HG03565 (cell line): ENCODE results near the gene CYTH3.
"Not testable (repeated sequence)": the region's sequence is repeated elsewhere in the genome, so short reads cannot be mapped to it uniquely, and the experiment has no call there.

Source experiments
- ATAC-seq: cut with Tn5 transposase; IDR thresholded peaks from one replicate; pipeline ENCODE4 v1.9.1; 2021; ENCODE audit warnings: mild to moderate bottlenecking, moderate library complexity; ENCODE audit not compliant: unreplicated experiment

The CYTH3 gene

DNA sequence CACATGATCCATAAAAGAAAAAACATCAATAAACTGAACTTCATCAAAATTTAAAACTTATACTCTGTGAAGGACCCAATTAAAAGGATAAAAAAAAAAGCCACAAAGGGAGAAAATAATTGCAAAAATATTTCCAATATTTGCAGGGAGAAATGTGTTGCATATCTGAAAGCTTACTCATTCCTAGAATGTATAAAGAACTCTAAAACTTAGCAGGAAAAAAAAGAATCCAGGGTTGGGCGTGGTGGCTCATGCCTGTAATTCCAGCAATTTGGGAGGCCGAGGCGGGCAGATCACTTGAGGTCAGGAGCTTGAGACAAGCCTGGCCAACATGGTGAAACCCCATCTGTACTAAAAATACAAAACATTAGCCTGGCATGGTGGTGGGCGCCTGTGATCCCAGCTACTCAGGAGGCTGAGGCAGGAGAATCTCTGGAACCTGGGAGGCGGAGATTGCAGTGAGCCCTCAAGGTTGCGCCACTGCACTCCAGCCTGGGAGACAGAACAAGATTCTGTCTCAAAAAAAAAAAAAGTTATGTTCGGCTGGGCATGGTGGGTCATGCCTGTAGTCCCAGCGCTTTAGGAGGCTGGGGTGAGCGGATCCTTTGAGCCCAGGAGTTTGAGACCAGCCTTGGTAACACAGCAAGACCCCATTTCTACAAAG lies 11.1 kb upstream of the CYTH3 start:
- ATAC-seq, result not testable (repeated sequence)

- ATAC-seq, result no peak
Measured at GRCh38 chr7:6279937-6280336, 7.5 kb upstream of the CYTH3 start.

DNA sequence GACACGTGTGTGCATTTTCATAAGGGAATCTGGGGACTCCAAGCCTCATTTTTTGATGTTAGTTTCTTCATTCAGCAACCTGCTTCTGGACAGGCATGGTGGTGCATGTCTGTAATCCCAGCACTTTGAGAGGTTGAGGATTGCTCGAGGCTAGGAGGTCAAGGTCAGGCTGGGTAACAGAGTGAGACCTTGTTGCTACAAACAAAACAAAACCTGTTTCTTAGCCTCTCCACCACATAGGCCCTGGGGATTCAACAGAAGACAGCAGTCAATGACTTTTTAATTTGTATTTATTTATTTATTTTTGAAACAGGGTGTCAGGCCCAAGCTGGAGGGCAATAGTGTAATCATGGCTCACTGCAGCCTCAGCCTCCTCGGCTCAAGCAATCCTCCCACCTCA lies 6.9 kb upstream of the CYTH3 start:
- no peak for ATAC-seq

- no peak for ATAC-seq
Measured at GRCh38 chr7:6278749-6279310, 6.4 kb upstream of the CYTH3 start.

DNA sequence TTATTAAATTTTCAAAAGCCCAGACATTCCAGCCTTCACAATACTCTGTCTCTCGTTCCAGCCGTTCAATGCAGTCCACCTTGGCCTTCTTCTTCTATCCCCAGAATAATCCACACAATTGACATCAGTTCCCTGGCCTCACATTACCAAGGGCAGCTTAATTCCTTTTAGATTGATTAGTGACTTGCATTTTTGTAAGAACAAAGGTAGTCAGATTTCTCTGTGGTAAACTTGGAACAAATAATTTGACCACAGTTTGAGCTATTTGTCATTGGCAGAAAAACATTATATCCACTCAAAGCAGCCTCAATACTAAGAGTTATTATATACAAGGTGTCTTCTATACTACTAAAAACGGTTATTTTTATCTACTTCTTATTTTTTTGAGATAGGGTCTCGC lies 5.1 kb upstream of the CYTH3 start:
- no peak for ATAC-seq

DNA sequence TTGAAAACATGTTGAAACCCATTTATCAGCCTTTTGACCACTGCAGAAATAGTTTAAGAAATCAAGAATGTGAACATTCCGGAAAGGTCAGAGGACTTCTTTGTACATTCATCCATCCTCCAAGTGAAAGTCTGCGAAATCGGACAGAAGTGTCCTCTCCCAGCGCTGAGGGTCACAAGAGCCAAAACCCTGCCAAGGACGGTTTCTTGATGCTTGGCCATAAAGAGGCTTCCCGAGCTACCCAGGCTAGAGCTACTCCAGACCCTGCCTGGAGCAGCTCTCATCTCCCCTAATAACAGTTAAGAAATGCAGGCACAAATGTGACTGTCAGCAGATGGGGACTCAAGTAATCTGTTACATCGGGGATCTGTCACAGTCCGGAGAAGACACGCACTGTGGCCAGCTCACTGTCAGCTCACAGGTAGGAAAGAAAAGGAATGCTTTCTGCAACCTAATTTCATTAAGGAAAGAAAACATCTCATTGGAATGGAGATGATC lies 4.5 kb upstream of the CYTH3 start:
- ATAC-seq, result no peak

DNA sequence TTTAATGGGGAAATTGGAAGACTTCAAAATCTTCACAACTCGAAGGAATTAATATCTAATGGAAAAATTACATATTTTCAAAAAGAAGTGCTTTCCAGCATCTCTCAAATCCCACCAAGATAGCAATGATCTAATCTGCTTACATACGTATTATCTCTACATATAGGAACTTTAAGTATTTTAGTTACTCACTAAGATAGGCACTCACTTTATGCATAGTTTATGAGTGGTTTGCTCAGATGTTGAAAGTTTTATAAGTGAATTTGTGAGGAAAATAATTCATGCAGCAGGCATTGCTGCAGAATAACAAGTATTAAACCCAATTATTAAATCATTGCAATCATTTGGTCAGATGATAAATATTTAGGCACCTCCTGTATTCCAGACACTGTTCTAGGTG lies 2.3 kb upstream of the CYTH3 start:
- no peak for ATAC-seq

DNA sequence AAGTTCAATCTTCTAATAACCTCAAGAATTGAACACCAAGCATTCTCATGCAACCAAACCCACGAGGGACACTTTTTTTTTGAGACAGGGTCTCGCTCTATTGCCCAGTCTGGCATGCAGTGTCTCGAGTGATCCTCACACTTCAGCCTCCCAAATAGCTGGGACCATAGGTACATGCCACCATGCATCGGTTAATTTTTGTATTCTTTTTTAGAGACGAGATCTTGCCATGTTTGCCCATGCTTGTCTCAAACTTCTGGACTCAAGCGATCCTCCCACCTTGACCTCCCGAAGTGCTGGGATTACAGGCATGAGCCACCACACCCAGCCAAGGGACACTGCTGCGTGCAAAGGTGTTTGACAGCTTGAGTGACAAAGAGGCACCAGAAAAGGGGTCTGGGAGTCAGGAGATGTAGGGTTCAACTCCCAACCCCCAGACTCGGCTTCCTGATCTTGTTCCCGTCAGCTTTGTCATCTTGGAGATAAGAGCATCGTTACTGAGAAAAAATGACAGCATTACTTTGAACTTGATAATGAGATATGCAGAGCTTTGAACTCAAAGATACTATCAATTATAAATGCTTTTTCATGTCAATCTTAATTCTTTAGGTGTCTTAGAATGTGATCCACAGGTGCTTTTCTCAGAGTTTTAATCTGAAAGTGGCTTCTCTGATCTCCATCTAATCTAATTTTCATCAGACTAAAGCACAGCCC lies 1.6 kb upstream of the CYTH3 start:
- no peak for ATAC-seq

DNA sequence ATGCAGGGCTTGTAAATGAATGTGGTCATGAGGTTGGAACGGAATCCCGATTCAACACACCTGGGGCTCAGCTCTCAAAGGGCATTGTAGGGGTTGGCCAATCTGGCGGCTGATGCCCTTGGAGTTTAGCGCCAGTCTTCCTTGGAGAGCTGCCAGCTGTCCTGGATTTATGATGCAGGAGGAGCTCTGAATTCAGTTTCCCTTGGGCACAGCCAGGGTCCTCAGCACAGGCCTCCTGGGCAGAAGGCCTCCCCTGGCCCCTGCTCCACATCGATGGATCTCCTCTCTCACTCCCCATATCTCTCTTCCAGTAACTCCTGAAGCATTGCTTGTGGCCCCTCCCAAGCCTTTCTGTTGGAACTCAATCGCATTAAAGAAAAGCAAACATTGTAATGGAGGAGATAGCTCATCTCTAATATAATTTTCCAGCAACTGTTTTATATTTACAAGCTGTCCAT lies 985 bp upstream of the CYTH3 start:
- no peak for ATAC-seq

DNA sequence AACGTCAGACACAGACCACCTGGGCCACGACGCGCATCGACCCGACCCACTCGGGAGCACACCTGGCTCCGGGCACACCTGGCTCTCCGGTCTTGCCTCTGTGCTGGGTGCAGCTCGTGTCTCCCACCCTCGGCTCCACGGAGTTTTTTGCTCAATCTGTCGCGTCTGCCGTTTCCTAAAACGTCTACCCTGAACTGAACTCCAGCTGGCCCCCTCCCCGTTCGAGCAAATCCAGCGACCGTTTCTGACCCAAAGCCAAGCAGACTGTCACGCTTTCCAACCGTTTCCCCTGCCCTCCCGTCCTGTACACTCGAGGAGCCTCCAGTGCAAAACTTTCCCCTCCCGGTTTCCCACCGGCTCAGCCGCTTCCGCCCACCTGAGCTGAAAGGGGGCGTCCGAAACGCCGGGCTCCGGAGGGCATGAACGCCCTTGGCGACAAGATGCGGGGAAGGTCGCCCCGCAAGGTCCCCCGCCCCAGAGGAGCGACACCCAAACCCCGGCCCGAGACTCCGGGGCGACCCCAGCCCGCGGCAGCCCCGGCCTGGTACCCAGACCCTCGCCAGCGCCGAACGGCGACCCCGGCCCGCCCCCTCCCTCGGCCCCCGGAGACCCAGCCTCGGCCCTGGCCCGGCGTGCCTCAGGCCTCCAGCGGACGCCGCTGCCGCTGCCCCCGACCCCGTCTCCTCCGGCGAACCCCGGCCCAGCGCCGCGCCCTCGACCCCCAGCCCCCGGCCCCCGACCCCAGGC lies 557 bp downstream of the CYTH3 start:
- ATAC-seq, result no peak

DNA sequence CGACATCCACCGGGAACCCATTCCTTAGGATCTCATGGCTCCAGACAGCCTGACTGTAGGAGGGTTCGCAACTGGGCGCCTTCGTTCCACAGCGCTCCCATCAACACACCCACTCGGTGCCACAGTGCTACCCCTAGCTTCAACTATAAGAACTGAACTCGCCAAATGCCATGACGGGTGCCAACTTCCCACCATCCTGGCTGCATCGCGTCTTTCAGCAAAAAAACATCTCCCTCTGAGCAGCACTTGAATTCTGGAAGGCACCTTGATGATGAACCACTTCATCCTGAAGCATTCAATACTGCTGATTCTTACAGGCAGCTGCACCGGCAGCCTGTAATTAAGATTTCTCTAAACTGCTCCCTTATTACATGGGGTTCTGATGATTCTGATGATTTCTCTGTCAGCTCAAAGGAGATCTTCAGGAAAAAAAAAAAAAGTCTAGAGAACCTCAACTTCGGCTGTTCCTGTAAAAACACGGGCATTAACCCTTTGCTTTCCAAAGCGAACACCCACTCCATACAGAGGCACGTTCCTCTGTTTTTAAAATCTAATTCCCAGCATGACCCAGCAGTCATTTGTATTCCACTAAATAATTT lies 1.3 kb downstream of the CYTH3 start:
- no peak for ATAC-seq

DNA sequence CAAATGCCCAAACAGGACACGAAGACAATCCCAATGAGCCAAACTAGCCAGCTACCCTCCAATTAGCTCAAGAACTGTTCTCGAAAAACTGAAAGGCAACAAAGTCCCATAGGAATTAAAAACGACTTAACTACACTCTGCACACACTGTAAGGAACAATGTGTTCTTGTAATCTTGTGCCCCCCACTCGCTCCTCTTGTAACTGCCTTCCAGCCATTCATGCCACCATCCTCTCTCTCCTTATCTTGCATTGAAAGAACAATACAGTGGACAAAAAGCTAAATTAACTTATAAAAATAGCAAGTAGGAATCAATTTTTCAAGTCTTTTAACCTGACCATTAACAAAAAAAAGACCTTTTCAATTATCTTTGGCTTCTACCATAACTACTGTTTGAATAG lies 2.9 kb downstream of the CYTH3 start:
- ATAC-seq, result no peak

GRCh38 chr7:6268907-6269306 lies 3.5 kb downstream of the CYTH3 start:
- ATAC-seq, result no peak

DNA sequence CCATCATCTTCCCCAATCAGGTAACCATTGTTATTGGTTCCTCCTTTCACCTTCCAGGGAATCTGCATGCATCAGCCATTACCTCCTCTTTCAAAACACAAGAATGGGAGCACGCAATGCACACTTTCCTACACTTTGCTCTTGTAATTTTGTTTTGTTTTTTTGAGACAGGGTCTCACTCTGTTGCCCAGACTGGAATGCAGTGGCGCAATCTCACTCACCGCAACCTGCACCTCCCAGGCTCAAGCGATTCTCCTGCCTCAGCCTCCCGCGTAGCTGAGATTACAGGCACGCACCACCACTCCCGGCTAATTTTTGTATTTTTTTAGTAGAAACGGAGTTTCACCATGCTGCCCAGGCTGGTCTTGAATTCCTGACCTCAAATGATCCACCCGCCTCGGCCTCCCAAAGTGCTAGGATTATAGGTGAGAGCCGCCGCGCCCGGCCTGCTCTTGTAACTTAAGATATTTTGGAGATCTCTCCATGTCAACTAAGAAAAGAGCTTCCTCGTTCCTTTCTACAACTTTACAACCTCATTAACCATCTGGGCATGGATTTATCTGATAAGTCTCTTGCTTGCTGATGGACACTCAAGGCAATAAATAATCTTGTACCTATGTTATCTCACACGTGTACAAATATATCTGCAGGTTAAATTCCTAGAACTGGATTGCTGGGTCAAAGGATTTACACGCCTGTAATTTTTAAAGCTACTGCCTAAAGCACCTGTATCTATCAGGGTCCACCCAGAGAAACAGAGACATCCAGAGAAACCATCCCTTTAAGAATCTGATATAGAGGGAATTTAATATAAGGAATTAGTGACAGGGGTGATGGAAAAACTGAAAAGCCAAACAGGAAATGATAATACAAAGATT lies 4.2 kb downstream of the CYTH3 start:
- ATAC-seq, result no peak

- no peak for ATAC-seq
Measured at GRCh38 chr7:6266699-6267098, 5.7 kb downstream of the CYTH3 start.

- ATAC-seq, result no peak
Measured at GRCh38 chr7:6262221-6262620, 10.2 kb downstream of the CYTH3 start.

DNA sequence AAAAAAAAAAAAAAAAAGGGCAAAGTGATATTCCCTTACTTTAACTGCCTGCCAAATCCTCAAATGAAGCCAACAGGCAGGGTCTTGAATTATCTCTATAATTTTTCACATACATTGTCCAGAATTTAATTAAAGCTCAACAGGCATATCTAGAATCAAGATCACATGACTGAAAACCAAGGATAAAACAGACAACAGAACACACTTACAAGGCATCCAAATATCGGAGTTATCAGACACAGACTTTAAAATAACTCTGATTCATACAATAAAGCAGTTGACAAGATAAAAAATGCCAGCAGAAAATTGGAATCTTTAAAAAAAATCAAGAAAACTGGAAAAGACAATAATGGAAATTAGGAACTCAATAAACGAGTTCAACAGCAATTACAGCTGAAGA lies 10.7 kb downstream of the CYTH3 start:
- no peak for ATAC-seq

DNA sequence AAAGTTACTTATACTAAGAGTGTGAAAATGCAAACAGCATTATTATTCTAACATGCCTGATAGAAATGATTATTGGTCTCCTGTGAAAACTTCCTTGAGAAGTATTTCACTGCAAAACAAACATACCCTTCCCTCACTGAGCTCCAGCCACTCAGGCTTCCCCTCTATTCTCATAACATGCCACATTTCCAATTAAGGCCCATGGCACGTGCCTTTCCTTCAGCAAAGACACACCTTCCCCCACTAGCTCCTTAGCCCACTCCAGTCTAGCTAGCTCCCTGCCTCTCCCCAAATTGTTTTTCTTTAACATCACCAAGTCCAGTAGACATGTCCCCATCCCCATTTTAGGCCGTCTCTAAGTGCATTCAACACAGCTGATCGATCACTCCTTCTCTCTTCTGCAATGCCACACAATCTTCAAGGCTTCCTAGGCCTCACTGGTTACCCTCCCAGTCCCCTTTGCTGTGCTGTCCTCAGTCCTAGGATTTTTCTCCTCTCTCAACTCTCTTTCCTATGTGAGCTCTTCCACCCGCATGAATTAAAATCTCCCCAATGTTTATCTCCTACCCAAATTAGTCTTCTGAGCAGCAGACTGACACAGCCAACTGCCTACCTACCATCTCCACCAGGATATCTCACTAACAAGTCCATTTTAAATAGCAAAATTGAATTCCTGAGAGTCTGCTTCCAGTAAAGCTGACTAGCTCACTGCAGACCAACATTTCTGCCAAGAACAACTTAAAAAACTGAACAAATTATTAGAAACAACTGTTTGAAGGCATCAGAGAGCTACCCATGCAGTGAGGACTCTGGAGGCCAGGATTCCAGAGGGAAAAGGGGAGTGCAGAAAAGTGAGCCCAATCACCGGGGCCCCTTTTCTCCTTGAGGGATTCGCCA lies 11.9 kb downstream of the CYTH3 start:
- ATAC-seq, result no peak

DNA sequence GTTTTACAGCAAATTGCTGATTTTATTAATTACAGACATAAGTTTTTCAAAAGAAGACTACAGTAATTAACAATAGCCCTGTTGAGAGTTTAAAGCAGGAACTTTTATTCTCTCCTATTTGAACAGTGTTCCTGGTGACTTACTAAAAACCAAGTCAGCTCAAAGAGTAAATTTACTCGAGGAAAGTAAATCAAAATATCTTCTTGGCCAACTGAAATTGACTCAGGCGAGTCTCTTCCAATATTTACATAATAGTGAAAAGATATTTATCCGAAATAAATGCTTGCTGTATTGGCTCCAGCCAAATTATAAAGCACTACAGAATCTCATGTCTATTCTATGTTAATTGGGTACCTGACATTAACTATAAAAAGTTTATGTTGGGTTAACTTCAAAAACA lies 13.2 kb downstream of the CYTH3 start:
- no peak for ATAC-seq
